ENCODE data around the gene RELL1. TPM values are rescaled to one million over a fixed set of nuclear protein-coding genes. Genes with fewer than 3 reads are reported as not detected.

RELL1 gene
- total and polyA plus RNA-seq, 2 donors (not counting 1 experiment from before 2014, with no cell fraction given), result 0.64 to 3.2 TPM

GRCh38 chr4:37605843-37606565 is 80.2 kb downstream of the RELL1 start:
- TF ChIP-seq, protein P1, sequence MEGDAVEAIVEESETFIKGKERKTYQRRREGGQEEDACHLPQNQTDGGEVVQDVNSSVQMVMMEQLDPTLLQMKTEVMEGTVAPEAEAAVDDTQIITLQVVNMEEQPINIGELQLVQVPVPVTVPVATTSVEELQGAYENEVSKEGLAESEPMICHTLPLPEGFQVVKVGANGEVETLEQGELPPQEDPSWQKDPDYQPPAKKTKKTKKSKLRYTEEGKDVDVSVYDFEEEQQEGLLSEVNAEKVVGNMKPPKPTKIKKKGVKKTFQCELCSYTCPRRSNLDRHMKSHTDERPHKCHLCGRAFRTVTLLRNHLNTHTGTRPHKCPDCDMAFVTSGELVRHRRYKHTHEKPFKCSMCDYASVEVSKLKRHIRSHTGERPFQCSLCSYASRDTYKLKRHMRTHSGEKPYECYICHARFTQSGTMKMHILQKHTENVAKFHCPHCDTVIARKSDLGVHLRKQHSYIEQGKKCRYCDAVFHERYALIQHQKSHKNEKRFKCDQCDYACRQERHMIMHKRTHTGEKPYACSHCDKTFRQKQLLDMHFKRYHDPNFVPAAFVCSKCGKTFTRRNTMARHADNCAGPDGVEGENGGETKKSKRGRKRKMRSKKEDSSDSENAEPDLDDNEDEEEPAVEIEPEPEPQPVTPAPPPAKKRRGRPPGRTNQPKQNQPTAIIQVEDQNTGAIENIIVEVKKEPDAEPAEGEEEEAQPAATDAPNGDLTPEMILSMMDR (IDR thresholded peaks at IDR 0.05), result no peak
- TF ChIP-seq EZH2 (IDR thresholded peaks at IDR 0.05; ENCODE audit: borderline replicate concordance, insufficient read depth, low read depth, low read length, poor library complexity, severe bottlenecking), result no peak
- H3K9me3 ChIP-seq (ENCODE audit: control extremely low read depth in 1 of 3, control insufficient read depth in 2 of 3, insufficient read depth in 1 of 3, low read length in 2 of 3), result no peaks in the 10 kb centered on the region
- H3K4me3 ChIP-seq (ENCODE audit: control extremely low read depth in 1 of 5, extremely low read depth in 1 of 5, insufficient read depth in 1 of 5, low read depth in 2 of 5, low read length in 4 of 5), result no peak overlapping the region
- H3K79me2 ChIP-seq (ENCODE audit: control insufficient read depth, insufficient read depth, low read length), result no peaks in the 10 kb centered on the region
- H4K20me1 ChIP-seq (ENCODE audit: control insufficient read depth, insufficient read depth, low read length, poor library complexity, severe bottlenecking), result no peaks in the 10 kb centered on the region
- Mint-ChIP-seq H3K27ac (no peak overlapping the region), H3K4me1 (peaks cover 2% of the 10 kb centered on the region), H3K27me3 (peaks cover 7% of the 10 kb centered on the region), H3K4me3 (no peak overlapping the region), H3K9me3 (ENCODE audit: insufficient read depth) (peaks cover 8% of the 10 kb centered on the region)
- H3K36me3 ChIP-seq (replicated peaks in 1 of 2; ENCODE audit: control extremely low read depth in 1 of 2, control insufficient read depth in 1 of 2, extremely low read depth in 1 of 2, insufficient read depth in 2 of 2, low read length in 1 of 2), result no peaks in the 10 kb centered on the region
- no peak overlapping the region for H3K9ac ChIP-seq (ENCODE audit: low read length)
- intact Hi-C loops (cut with micrococcal nuclease), result no loop called here
- no peaks in the 10 kb centered on the region for H3K27me3 ChIP-seq (replicated peaks in 1 of 4; ENCODE audit: control extremely low read depth in 1 of 4, control insufficient read depth in 3 of 4, insufficient read depth in 4 of 4, low read length in 3 of 4)
- POLR2A ChIA-PET, result no interaction called here
- H3K27ac ChIP-seq (ENCODE audit: low read length in 2 of 2), result no peak overlapping the region
- peaks cover 0 to 3% of the 10 kb centered on the region in 2 donors for H3K4me1 ChIP-seq (ENCODE audit: control insufficient read depth in 2 of 2, insufficient read depth in 2 of 2, low read length in 2 of 2)
- no peak overlapping the region for H2AFZ ChIP-seq (ENCODE audit: insufficient read depth, low read depth, low read length, poor library complexity, severe bottlenecking)
- ATAC-seq (ENCODE audit: low read depth) (no peak), DNase-seq (no peak)
- CTCF ChIA-PET, result interaction anchor here (0.6 to 1.6 kb wide), 2 partner anchors 175 to 425 kb away, joined by 3 read pairs; no protein-coding TSS in a partner anchor
- no peak overlapping the region for H3K4me2 ChIP-seq (replicated peaks; ENCODE audit: low read depth, low read length, poor library complexity, severe bottlenecking)

- POLR2A ChIA-PET, result no interaction called here
- Histone ChIP-seq H3K79me2 (ENCODE audit: control insufficient read depth, insufficient read depth, low read length) (no peaks in the 10 kb centered on the region), H3K4me1 (ENCODE audit: control insufficient read depth in 2 of 2, insufficient read depth in 2 of 2, low read length in 2 of 2) (peaks cover 0 to 3% of the 10 kb centered on the region in 2 donors), H3K27me3 (replicated peaks in 1 of 4; ENCODE audit: control extremely low read depth in 1 of 4, control insufficient read depth in 3 of 4, insufficient read depth in 4 of 4, low read length in 3 of 4) (no peaks in the 10 kb centered on the region), H2AFZ (ENCODE audit: insufficient read depth, low read depth, low read length, poor library complexity, severe bottlenecking) (no peak overlapping the region), H4K20me1 (ENCODE audit: control insufficient read depth, insufficient read depth, low read length, poor library complexity, severe bottlenecking) (no peaks in the 10 kb centered on the region), H3K9me3 (ENCODE audit: control extremely low read depth in 1 of 3, control insufficient read depth in 2 of 3, insufficient read depth in 1 of 3, low read length in 2 of 3) (no peaks in the 10 kb centered on the region), H3K27ac (ENCODE audit: low read length in 2 of 2) (no peak overlapping the region), H3K36me3 (replicated peaks in 1 of 2; ENCODE audit: control extremely low read depth in 1 of 2, control insufficient read depth in 1 of 2, extremely low read depth in 1 of 2, insufficient read depth in 2 of 2, low read length in 1 of 2) (no peaks in the 10 kb centered on the region), H3K4me3 (ENCODE audit: control extremely low read depth in 1 of 5, extremely low read depth in 1 of 5, insufficient read depth in 1 of 5, low read depth in 2 of 5, low read length in 4 of 5) (no peak overlapping the region), H3K4me2 (replicated peaks; ENCODE audit: low read depth, low read length, poor library complexity, severe bottlenecking) (no peak overlapping the region), H3K9ac (ENCODE audit: low read length) (no peak overlapping the region)
- CTCF ChIA-PET, result interaction anchor here (1.0 to 4.0 kb wide), 5 partner anchors 176 to 430 kb away, joined by 3 to 43 read pairs (median 3); no protein-coding TSS in a partner anchor
- intact Hi-C loops (cut with micrococcal nuclease), result loop anchor here (5.0 kb wide), 1 partner anchor 83 kb away; the partner anchor contains the start of gene RELL1
- no CpG with 5 or more reads among the region's 4 CpGs for WGBS (ENCODE audit: insufficient coverage)
- H3K9me3 Mint-ChIP-seq (ENCODE audit: insufficient read depth), result peaks cover 7% of the 10 kb centered on the region
- no peak overlapping the region for H3K27ac Mint-ChIP-seq
- peaks cover 7% of the 10 kb centered on the region for H3K27me3 Mint-ChIP-seq
- DNase-seq (no peak), ATAC-seq (ENCODE audit: low read depth) (no peak)
- no peak for TF ChIP-seq EZH2 (IDR thresholded peaks at IDR 0.05; ENCODE audit: borderline replicate concordance, insufficient read depth, low read depth, low read length, poor library complexity, severe bottlenecking)
- TF ChIP-seq, protein P1 (IDR thresholded peaks at IDR 0.05), result no peak
- H3K4me1 Mint-ChIP-seq, result peaks cover 2% of the 10 kb centered on the region
- H3K4me3 Mint-ChIP-seq, result no peak overlapping the region
Observed at GRCh38 chr4:37604461-37604860, 81.7 kb downstream of the RELL1 start.

Measured in B cell (primary cell).